LNCAP (cell line): Measurements from ENCODE around the gene MEOX1.

ENCODE experiments used
- CTCF ChIP-seq: fragments of 450-650 bp; IDR thresholded peaks from 2 replicates; pipeline ENCODE4 v1.5.1; 2017; ENCODE audit warnings: mild to moderate bottlenecking

Gene MEOX1

GRCh38 chr17:43613917-43614316 is 47.8 kb downstream of the MEOX1 start:
- TF ChIP-seq CTCF: no peak

- TF ChIP-seq CTCF: no peak
Observed at GRCh38 chr17:43612515-43612914, 49.2 kb downstream of the MEOX1 start.

GRCh38 chr17:43611230-43611969 is 50.3 kb downstream of the MEOX1 start:
- no peak for TF ChIP-seq CTCF

- no peak for TF ChIP-seq CTCF
Observed at GRCh38 chr17:43609613-43610385, 51.9 kb downstream of the MEOX1 start.

GRCh38 chr17:43608313-43608712 is 53.4 kb downstream of the MEOX1 start:
- no peak for TF ChIP-seq CTCF

- TF ChIP-seq CTCF: no peak
Observed at GRCh38 chr17:43604549-43604948, 57.2 kb downstream of the MEOX1 start.

GRCh38 chr17:43603321-43603720 is 58.4 kb downstream of the MEOX1 start:
- TF ChIP-seq CTCF: no peak
